NT2/D1 (cell line): Measurements from ENCODE around the gene NRARP.

Experiments
- SUZ12 ChIP-seq: IDR thresholded peaks from 2 replicates; pipeline ENCODE4 v1.6.1; 2011; ENCODE audit not compliant: insufficient read length, insufficient read depth; ENCODE audit errors: extremely low read depth
- YY1 ChIP-seq: IDR thresholded peaks from 2 replicates; pipeline ENCODE4 v1.6.1; 2011; ENCODE audit not compliant: insufficient read length, insufficient read depth
- ZNF274 ChIP-seq: IDR thresholded peaks from 2 replicates; pipeline ENCODE4 v1.6.1; 2011; ENCODE audit warnings: mild to moderate bottlenecking, low read depth, low read length

DNA sequence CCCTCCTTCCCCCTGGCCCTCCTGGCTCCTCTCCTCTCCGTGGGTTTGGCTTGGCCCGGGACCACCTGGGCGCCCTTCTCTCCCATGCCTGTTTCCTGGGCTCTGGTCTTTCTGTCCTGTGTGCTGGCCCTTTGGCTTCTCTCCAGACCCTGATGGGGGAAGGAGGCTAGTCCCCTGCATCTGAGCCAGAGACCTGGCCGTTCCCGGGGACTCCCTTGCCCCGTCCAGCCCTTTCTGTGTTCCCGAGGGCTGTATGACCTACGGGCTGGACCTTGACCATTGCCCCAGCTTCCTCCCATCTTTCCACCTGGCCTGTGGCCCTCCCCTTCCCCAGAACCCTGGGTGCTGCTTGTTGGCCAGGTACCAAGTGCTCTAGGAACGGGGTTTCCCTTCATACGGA is 38.6 kb downstream of the NRARP start:
- TF ChIP-seq ZNF274 (no peak), YY1 (no peak), SUZ12 (no peak)
